Hematopoietic multipotent progenitor cell treated with erythropoietin and hydrocortisone succinate and interleukin-3 and kit ligand, for 6 days (in vitro differentiated cells): ENCODE measurements around the gene TCIRG1.
"Not testable (repeated sequence)": the region's sequence is repeated elsewhere in the genome, so short reads cannot be mapped to it uniquely, and the experiment has no call there.

Source experiments
- DNase-seq: peaks from one replicate; pipeline ENCODE4 v3.0.0-alpha.2; 2015

The TCIRG1 gene, protein sequence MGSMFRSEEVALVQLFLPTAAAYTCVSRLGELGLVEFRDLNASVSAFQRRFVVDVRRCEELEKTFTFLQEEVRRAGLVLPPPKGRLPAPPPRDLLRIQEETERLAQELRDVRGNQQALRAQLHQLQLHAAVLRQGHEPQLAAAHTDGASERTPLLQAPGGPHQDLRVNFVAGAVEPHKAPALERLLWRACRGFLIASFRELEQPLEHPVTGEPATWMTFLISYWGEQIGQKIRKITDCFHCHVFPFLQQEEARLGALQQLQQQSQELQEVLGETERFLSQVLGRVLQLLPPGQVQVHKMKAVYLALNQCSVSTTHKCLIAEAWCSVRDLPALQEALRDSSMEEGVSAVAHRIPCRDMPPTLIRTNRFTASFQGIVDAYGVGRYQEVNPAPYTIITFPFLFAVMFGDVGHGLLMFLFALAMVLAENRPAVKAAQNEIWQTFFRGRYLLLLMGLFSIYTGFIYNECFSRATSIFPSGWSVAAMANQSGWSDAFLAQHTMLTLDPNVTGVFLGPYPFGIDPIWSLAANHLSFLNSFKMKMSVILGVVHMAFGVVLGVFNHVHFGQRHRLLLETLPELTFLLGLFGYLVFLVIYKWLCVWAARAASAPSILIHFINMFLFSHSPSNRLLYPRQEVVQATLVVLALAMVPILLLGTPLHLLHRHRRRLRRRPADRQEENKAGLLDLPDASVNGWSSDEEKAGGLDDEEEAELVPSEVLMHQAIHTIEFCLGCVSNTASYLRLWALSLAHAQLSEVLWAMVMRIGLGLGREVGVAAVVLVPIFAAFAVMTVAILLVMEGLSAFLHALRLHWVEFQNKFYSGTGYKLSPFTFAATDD

GRCh38 chr11:68038718-68039525, at the start of gene TCIRG1:
Gene TCIRG1 (plus strand): TSS chr11:68039025. CDS start chr11:68041272, 2,247 bp downstream.
- peak; percentile 87 for DNase-seq

- DNase-seq, result not testable (repeated sequence)
Observed at GRCh38 chr11:67990546-67991346, 48.1 kb upstream of the TCIRG1 start.

- DNase-seq, result not testable (repeated sequence)
Observed at GRCh38 chr11:67991347-67992121, 47.3 kb upstream of the TCIRG1 start.

DNA sequence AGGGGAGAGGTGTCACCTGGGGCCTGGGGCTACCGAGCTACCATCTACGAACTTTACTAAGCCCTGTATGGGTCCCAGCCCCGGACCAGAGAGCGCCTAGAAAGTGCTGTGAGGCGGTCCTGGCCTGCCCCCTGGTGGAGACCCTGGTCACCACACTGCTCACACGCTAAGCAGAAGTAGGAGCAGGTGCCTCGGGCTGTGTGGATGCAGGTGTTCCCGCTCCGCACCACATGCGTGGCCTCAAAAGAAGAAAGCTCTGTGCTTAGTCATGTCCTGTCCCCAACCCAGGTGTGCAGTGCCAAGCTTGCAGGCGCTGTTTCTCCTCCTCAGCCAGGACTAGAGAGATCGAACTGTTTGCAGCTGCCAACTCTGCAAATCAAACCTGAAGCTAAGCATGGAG, 45.0 kb upstream of the TCIRG1 start:
- DNase-seq, result peak; percentile 53

GRCh38 chr11:67994387-67994786, 44.4 kb upstream of the TCIRG1 start:
- DNase-seq, result not testable (repeated sequence)

DNA sequence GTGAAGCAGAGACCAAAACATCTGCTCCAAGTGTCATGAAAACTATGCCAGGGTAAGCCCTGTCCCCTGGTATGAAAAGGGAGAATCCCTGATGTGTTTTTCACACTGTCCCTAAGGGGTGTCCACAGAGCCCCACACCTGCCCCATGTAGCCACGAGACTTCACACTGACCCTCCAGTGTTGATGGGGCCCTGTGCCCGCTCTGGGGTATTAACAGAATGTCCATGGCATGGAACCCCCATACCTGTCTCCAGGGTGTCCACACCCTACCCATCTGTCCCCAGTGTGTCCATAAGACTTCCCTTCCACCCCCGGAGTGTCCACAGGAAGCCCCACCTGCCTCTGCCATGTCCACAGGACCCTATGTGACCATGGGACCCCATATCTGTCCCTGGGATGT, 43.7 kb upstream of the TCIRG1 start:
- not testable (repeated sequence) for DNase-seq

DNA sequence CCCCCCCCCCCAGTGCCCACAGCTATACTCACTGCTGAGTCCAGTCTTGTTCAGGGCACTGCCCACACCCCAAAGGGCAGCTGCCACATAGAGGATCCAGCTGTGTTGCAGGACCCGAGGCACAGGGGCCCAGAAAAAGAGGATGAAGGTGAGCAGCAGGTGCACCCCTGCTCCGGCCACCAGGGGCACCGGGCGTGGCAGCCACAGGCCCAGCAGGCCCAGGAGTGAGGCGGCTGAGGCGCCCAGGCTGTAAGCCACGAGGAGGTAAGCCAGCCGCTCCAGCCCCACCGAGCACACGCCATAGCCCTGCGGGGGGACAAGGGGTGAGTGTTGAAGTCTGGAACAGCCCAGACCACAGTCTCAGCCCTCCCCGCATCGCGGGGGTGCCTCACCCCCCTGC, 43.2 kb upstream of the TCIRG1 start:
- not testable (repeated sequence) for DNase-seq

DNA sequence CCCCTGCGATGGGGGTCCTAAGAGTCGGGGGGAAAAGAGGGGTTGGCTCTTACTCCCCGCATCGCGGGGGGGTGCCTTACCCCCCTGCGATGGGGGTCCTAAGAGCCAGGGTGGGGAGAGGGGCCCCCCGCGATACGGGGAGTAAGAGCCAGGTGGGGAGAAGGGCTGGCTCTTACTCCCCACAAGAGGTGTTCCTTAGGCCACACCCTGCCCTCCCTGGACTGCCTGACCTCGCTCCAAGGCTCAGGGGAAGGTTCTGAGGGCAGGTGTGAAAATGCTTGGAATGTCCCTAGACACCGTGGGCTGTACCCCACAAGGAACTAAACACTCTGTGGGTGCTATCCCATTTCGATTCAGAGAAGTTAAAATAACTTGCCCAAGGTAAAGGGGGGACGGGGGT, 42.8 kb upstream of the TCIRG1 start:
- DNase-seq, result no peak

GRCh38 chr11:67996622-67997474, 42.0 kb upstream of the TCIRG1 start:
- peak; percentile 83 for DNase-seq

DNA sequence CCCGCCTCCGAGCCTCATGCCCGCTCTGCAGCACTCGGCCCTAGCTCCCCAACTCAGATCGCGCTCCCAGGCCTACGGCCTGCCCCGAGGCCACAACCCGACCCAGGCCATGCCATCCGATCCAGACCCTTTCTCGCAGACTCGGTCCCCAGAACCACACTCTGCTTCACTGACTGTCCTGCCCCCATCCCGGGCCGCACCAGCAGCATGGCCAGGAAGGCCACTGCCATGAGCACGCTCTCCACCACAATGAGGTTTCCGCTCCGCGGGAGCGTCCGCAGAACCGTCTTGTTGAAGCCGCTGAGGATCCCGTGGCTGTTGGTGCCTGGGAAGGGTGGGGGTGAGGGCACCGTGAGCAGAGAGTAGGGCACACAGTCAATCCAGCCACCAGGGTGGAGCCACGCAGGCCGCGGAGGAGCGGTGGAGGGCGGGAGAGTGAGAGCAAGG, 41.3 kb upstream of the TCIRG1 start:
- DNase-seq, result peak; percentile 20

- peak; percentile 20 for DNase-seq
Observed at GRCh38 chr11:67998150-67999045, 40.4 kb upstream of the TCIRG1 start.

DNA sequence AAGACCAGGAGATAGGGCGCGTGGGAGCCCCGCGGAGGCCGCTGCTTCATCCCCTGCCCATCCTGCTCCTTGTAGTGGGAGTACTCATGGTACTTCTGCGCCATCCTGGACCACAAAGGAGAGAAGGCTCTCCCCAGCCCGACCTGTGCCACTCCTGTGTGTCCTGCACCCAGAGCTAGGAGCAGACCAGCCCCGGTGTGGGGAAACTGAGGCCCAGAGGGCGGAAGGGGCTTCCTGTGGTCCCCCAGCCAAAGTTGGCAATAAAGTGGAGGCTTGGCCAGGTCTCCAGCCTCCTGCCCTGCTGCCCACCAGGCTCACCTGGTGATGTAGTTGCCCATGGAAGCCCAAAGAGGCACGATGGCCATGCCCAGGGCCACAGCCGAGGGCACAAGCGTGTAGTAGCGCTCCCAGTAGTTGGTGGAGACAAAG, 39.6 kb upstream of the TCIRG1 start:
- DNase-seq, result no peak

DNA sequence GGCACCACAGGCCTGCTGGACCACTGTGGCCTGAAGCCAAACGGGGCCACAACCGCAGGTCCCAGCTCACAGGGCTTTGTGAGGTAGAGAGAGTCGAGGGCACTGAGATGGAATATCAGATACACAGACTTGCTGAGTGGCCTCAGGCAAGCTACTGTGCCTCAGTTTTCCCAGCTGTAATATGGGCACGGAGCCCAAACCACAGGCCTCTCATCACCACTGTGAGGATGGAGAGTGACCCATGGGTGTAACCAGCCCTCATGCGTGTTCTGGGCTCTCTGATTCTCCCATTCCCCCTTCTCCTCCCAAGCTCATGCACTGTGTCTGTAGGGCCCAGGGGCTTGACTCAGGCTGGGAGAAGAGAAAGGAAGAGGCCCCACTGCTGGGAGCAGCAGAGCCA, 39.1 kb upstream of the TCIRG1 start:
- no peak for DNase-seq

GRCh38 chr11:68002575-68002937, 36.3 kb upstream of the TCIRG1 start:
- no peak for DNase-seq

- peak; percentile 58 for DNase-seq
Observed at GRCh38 chr11:68002938-68003845, 35.6 kb upstream of the TCIRG1 start.

DNA sequence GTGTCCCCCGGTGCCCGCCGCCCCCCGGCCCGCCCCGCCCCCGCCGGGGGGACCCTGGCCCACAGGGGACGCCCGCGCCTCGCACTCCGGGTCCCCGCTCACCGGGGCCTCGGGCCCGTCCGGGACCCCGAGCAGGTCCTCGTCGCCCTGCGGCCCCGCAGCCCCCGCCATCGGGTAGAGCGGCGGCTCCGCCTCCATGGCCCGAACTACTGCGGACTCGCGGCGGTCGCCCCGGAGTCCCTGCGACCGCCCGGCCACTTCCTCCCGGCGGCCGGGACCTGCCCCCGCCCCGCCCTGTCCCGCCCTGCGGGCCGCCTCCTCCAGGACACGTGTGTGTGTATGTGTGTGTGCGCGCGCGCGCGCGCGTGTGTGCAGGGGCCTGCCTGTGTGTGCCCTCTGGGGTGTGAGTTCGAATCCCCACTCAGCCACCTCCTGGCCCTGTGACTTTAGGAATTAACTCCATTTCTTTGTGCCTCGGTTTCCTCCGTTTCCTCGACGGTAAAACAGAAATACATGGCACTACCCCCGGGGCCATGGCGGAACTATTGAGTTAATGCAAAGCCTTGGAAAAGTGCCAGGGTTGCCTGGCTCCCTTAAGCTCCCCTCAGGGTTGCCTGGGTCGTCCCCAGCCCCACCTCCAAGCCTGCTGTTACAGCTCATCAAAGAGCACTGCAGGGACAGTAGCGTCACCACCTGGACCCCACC, 34.8 kb upstream of the TCIRG1 start, which contains the start of gene UNC93B1:
Gene UNC93B1, minus strand, starts transcription at position 252 of the 705 bp plus-strand sequence. Its CDS starts 54 bp downstream, at position 198.
- DNase-seq, result peak; percentile 91
